GM21529 (cell line): ENCODE data around the gene UBE2I.
"Not testable (repeated sequence)": the region's sequence is repeated elsewhere in the genome, so short reads cannot be mapped to it uniquely, and the experiment has no call there.

Experiments used
- ATAC-seq: cut with Tn5 transposase; IDR thresholded peaks from one replicate; pipeline ENCODE4 v1.9.1; 2021; ENCODE audit not compliant: unreplicated experiment

The UBE2I gene

DNA sequence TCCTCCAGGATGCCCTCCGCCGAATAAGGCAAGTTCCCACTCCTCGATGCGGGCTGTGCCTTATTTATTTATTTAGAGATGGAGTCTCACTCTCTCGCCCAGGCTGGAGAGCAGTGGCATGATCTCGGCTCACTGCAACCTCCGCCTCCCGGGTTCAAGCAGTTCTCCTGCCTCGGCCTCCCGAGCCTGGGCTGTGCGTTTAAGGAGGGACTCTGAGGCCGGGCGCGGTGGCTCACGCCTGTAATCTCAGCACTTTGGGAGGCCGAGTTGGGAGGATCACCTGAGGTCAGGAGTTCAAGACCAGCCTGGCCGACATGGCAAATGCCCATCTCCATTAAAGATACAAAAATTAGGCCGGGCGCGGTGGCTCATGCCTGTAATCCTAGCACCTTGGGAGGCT, 18.7 kb downstream of the UBE2I start:
- not testable (repeated sequence) for ATAC-seq

GRCh38 chr16:1328961-1329360, 19.5 kb downstream of the UBE2I start:
- ATAC-seq: not testable (repeated sequence)

GRCh38 chr16:1330260-1330914, 21.0 kb downstream of the UBE2I start:
- ATAC-seq: no peak

DNA sequence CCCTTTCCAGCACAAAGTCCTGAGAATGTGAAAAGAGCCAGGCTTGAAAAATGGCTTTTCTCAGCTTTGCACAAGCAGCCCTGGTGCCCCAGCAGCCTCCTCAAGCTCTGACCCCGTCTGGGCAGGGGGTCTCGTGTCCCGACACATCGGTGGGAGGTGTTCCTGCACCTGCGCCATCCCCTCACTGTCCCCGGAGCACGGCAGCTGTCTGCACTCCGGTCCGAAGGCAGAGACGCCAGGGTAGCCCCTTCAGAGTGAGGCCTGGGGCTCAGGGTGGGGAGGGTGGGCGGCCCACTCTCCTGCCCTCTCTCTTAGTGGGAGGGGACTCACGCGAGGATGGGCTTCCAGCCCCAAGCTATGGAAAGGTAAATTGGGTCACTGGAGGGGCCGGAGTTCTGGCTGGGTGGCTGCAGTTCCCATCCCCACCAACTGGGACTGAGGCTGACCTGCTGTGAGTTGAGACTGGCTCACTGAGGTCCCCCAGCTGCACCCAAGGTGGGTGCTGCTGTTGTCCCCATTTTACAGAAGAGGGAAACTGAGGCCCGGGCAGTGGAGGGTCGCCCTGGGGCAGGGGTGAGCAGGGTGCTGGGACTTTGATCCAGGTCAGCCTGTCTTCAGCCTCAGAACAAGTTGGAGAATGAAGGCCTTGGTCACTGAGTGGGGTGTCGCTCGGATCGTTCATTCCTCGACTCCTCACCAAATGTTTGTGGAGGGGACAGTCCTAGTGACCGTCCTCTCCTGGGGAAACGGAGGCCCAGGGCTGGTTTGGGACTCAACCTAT, 21.7 kb downstream of the UBE2I start:
- no peak for ATAC-seq

DNA sequence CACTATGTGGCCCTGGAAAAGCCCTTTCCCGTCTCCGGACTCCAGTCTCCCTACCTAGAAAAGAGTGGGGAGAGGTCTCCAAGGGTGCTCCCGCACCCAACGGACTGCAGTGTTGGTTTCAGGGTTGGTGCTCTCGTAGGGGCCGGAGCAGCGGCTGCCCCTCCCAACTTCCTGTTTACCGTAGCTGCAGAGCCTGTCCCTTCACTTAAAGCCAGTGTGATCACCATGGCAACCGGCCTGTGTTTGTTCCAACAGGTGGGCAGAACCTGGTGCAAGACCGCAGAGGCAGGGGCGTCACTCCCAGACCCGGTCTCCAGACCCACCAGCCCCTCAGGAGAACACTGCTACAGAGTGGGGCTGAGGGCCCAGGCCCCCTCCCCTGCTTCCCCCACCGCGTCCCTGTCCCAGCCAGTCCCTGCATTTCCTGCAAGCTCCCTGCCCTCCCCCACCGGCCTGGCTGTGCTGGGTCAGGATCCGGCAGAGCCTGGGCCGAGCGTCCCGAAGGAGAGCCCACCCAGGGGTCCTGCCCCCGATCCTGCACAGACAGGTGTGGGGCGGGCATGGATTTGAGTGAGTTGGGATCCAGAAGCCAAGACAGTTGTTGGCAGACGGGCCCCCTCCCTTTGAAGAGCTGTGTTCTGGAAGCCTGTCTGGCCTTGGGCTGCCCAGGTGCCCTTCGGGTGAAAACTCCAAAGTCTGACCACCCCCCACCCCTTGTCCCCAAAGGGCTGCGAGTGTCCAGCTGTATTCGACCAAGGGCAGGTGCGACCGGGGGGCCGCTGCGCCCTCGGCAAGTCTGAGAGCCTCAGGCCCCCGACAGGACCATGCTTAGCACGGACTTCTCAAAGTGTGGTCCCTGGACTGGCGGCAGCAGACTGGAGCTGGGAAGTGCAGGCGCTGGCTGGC, 22.5 kb downstream of the UBE2I start:
- no peak for ATAC-seq

- no peak for ATAC-seq
These were observed 23.2 kb downstream of the UBE2I start for GRCh38 chr16:1332618-1333148.

GRCh38 chr16:1333149-1333812, 23.8 kb downstream of the UBE2I start, which contains the start of gene BAIAP3:
TSS of gene BAIAP3 (plus strand) at chr16:1333645. CDS start at chr16:1338550, 4,905 bp downstream.
- no peak for ATAC-seq

- ATAC-seq: no peak
These were observed 24.6 kb downstream of the UBE2I start for GRCh38 chr16:1333854-1334700.

- ATAC-seq: no peak
These were observed 25.3 kb downstream of the UBE2I start for GRCh38 chr16:1334739-1335138.

DNA sequence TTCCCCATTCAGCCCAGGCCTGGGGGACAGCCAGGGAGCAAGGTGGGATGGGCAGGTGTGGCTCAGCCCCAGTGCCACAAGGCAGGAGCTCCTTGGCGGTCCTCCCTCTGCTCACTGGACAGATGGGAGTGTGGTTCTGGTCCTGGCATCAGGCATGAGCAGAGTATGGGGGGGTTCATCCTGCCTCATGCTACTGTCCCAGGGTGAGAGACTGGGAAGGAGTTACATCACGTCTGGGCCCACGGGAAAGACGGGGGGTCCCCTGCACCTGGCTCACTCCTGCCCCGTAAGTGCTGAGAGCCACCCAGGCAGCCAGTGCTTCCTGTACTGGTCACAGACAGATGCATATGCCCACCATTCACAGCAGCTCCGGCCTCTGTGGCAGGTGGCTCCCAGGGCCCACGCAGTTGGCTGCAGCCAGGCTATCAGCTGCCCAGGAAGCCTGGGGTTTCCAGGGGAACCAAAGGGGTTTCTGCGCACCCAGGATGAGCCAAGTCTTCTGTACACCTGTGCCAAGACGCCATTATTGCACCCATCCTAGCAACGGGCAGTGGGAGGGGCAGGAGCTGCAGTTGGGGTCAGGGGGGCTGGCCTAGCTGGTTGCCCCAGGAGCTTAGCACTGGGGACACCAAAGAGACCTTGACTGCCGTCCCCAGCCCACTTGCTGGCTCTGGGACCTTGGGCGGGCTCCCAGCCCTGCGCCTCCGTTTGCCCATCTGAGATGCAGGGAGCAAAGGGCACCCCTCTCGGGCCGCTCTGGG, 26.0 kb downstream of the UBE2I start:
- no peak for ATAC-seq

DNA sequence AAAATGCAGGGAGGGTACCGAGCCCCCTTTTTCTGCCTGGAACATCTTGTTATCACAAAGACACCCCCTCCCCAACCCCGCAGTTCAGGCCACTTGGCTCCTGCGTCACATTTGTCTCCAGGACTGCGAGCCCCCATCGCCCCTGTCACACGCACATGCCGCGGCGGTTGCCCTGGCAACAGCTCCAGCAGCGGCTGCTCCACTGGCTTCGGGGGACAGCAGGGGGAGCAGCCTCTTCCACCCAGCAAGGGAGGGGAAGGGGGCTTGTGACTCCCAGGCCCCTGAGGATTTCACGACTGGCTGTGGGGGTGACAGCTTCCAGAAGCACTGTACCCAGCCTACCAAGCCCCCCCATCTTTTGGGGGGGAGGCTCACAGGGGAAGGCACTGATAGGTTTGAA, 26.6 kb downstream of the UBE2I start:
- no peak for ATAC-seq

DNA sequence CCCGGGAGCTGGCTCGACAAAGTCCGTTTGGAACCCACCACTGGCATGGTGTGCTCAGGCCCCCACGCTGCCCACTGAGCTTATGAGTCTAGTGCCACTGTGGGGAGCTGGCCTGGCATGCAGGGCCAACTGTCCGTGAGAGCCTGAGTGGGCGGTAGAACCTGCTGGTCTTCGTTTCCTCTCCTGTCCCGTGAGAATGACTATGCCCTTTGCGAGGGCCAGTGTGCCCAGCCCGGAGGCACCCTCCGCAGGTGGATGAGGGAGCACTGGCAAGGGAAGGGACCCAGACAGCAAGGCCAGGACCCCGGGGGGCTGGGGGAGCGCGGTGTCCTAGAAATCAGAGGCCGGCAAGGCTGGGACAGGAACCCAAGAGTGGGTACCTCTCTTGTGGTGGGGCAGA, 27.2 kb downstream of the UBE2I start:
- no peak for ATAC-seq

DNA sequence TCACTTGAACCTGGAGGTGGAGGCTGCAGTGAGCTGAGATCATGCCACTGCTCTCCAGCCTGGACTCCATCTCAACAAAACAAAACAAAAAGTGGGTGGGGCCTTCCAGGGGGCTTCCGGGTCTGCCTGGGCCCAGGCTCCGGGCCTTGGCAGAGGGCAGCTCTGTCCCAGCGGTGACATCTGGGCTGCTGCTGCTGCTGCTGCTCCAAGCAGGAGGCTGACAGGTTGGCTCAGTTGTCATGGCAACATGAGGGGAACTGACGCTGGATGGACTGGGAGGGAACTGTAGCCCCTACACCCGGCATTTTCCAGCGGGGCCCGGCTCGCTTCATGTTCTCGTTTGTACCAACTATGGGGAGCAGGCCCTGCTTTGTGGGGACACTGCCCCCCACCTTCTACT, 28.1 kb downstream of the UBE2I start:
- no peak for ATAC-seq

GRCh38 chr16:1338119-1338730, 28.8 kb downstream of the UBE2I start:
- no peak for ATAC-seq

- ATAC-seq: no peak
These were observed 29.6 kb downstream of the UBE2I start for GRCh38 chr16:1338855-1339675.

DNA sequence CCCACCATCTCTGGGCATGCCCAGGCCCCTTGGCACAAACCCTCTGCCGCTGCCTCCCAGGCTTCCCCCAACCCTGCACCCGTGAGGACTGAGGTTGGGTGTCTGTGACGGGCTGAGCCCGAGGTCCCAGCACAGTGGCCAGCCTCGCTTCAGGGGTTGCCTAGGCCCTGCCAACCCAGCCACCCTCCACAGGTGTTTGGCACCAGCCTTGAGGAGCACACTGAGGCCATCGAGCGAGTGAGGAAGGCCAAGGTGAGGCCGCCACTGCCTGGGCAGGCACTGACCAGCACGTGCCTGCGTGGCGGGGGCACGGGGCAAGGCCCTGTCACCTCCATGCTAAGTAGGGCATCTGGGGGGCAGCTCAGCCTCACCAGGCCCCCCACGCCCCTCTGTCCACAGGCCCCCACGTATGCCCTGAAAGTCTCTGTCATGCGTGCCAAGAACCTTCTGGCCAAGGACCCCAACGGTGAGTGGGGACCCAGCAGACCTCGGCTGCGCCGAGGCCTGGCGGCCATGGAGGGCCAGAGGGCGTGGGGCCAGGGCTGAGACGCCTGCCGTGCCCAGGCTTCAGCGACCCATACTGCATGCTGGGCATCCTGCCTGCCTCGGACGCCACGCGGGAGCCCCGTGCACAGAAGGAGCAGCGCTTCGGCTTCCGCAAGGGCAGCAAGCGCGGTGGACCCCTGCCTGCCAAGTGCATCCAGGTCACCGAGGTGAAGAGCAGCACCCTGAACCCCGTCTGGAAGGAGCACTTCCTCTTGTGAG, 31.5 kb downstream of the UBE2I start:
- no peak for ATAC-seq
